HuH-7.5 (cell line): ENCODE results near the gene TTC34.
"Not testable (repeated sequence)": the region's sequence is repeated elsewhere in the genome, so short reads cannot be mapped to it uniquely, and the experiment has no call there.

Experiments
- DNase-seq: peaks from one replicate; pipeline ENCODE4 v3.0.0; 2011; ENCODE audit warnings: low spot score

TTC34 gene

DNA sequence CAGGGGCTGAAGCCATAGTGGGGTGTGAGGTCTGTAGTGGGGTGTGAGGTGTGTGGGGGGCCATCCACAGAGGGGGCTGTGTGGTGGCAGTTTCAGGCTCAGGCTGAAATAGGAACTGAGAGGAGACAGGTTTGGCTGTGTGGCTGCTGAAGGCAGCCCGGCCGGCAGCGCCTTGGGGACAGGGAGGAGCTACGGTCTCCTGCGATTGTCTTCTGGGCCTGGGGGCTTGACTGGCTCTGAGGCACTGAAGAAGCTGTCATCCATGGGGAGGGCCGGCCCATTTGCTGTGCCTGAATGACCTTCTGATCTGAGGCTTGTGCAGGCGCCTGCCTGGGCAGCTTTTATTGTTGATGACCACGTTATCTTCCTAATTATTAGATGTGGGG lies 10.0 kb upstream of the TTC34 start:
- no peak for DNase-seq

DNA sequence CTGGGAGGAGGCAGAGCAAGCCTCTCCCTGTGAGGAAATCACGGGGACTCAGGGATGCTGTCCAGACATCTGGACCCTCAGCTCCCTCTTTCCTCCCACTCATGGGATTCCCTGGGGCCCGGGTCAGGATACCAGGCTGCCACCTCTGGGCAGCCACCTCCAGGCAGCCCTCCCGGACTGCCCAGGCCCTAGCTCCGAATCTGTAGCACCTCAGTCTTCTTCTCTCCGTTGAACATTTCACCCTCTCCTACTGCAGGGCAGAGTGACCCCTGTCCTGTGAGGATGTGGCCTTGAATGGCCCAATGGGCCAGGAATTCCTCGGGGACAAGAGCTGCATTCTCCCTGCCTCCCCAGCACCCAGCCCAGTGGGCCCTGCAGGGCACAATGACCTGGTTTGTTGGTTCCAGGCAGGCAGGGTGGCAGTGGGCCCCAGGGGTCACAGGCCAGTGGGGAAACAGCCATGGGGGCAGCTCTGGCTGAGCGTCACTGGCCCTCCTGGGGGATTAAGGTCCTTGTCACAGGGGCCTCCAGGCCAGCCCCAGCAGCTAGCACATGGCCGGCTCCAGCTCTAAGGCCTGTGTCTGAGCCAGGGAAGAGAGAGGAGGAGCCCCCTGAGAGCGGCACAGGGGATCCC lies 9.5 kb upstream of the TTC34 start:
- DNase-seq = no peak

DNA sequence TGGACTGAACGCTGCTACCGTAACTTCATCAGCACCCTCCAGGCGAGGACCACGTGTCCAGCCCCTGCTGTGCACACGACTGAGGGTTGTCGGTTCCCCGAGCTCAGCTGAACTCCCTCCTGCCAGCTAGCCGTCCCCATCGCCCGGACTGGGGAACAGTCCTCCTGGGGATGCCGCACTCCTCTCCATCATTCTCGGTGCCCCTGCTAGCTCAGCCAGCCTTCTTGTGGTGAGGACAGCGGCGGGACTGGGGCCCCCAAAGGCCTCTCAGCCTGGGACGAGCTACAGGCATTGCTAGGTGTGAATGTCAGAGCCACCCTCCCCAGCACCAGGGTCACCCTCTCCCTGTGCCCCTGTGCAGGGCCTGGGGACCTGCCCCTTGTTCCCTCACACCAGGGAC lies 8.8 kb upstream of the TTC34 start:
- no peak for DNase-seq

DNA sequence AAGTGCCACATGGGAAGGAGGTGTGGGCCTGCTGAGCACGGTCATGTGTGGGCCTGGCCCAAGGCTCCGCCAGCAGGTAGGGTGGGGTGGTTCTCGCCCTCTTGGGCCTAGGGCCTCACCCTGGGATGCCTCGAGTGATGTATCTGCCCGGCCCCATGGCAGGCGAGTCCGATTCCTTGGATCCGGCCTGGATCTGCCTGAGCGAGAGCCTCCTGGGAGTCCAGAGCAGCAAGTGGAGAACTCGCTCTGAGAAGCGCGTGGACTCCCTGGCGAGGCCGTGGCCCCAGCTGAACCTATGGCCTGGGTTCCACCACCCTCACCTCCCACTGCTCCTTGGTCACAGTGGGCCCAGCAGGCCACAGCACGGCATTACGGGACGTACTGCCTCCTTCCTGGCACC lies 8.2 kb upstream of the TTC34 start:
- no peak for DNase-seq

DNA sequence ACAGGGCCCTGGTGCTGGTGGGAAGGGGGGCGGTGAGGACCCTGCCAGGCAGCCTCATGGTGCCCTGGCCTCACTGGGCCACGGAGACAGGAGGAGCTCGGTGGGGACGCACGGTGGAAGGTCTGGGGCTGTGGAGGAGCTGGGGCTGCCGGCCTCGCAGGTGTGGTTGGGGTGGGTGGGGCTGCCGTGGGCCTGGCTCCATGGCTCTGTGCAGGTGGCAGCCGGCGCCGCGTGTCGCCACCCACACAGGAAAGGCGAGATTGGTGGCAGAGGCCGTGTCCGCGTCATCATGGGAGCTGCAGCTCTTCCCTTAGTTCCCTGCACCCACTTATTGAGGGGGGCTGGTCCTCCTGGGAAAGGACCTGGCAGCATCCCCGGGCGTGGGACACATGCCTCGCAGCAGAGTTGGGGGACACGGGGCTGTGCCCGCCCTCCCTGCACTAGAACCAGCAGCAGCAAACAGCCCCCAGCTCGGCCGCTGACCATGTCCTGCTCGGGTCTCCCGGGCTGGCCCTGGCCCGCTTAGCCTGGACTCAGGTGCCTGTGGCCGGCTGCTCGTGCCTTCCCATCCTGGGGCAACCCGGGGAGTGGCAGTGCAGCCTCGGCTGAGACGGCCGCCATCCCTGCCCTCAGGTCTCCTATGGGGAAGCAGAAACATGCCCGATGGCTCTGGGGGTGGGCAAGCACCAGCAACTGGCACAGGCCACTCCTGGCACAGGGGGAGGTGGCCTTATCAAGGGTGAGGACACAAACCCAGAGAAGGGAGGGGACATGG lies 7.5 kb upstream of the TTC34 start:
- DNase-seq = no peak

DNA sequence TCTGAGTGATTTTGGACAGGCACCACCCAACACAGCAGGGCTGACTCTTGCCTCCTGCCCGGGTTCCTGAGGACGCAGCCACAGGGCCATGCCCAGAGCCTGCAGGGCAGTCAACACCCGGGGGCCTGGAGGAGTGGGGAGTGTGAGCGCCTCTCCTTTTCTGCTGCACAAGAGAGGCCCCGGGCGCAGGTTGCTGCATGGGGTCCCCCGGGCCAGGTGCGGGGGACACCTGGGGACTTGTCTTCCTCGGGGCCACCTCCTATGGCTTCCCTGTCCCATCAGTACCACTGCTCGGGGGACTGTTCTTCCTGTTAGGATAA lies 6.9 kb upstream of the TTC34 start:
- no peak for DNase-seq

DNA sequence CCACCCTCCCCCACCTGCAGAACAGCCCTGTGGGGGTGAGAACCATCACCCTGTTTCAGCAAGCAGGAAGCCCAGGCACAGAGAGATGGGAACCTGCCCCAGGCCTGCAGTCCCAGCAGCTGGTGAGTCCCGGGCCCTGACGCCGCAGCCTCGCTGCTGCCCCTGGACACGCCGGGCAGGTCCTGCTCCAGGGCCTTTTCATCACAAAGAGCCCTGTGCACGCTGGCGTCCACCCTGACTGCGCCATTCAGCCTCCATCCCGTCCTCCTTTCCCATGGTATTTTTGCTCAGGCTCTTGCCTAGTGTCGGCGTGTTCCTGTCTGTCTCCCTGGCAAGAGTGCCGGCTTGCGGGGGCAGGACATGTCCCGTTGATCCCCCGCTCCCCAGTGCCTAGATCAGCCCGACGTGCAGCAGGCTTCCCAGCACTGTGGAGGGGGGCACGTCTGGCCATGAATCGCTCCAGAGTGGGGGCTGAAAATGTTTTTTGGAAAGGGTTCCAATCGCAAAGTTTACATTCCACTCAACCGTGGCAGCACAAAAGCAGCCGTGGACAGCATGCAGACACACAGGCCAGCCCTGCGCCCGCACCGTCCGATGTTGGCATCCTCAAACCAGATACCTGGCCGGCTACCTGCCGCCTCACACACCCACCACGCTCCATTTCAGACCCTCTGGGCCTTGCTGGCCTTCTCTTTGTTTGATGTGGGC lies 6.3 kb upstream of the TTC34 start:
- no peak for DNase-seq

DNA sequence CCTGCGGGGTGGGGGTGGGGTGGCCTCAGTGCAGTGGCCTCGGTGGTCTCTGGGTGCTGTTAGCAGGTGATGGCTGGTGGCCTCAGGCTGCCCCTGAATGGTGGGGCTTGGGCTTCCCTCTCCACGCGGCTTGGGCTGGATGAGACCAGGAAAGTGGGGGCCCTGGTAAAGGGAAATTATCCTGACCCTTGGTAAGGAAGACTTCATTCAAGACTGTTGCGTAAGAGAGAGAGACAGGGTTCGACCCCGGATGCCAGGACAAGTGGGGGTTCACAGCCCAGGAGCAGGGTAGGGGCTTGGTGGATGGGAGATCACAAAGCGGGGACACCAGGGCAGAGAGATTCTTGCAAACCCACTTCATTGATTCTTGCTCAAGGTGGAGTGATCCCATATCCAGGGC lies 5.5 kb upstream of the TTC34 start:
- no peak for DNase-seq

DNA sequence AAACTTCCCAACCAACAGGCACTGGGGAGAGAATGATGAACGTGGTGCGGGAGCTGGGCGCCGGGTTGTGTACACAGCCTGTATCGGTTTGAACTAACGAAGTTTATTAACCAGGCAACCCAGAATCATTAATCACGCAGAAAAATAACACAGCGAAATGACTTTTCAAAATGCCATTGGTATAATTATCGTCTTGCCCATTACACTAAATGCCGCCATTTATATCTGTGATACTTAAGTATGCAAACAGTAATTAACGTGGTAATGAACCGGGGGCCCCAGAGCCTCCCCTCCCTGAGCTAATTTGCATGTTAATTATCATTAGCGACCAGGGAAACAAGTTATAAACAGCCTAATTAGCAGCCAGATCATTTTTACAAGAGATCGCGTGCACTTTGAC lies 5.1 kb upstream of the TTC34 start:
- no peak for DNase-seq

DNA sequence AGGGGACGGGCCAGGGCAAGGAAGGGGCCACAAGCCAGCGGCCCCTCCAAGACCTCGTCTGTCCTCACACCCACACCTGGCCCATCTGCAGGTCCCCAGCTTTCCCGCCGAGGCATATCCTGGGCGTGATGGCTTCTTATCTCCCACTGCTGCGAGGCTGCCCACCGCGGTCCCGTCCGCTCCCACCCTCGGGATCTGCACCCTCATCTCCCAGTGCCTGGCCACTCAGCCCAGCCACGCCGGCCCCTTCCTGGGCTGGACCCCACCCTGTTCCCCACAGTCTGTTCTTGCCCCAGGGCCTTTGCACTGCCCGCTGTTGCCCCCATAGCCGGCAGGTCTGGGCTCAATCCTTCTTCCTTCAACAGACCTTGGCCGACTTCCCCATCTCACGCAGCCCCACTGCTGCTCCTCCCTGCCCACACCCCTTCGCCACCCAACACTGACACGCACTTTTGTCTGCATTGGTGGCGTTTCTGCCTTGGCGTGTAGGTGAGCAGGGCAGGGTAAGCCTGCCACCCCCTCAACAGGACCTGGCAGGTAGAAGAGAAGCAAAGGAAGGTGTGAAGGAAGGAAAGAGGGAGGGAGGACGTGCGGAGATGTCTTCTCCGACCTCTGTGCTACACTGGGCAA lies 4.4 kb upstream of the TTC34 start:
- no peak for DNase-seq

DNA sequence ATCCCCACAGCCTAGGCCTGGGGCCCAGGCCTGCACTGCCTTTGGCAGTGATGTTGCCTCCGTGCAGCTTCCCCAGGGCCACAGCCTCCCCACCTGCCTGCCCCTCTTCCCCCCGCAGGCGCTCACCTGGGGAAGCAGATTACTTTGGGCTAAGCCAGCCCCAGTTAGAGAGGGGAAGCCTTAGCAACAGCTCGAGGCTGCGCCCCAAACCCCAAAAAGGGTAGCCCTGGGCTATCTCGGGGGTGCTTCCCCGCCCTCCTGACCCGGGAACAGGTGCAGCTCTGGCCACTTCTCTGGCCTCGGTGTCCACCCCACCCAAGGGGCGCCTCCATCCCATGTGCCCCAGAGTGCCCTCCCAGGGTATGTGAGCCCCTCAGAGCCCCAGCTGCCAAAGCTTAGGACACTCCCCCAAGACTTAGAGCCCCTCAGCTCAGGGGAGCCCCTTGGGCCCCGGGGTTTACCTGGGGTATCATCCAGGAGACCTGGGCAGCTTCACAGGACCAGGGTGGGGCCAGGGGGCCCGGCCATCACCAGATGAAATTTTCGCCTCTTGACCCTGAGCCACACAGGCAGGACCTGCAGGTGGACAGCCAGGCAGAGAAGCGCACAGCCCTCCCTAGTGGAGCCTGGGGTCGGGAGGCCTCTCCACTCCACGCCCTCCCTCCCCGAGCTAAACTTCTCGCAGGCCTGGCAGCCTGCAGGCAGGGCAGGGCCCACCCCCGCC lies 3.3 kb upstream of the TTC34 start:
- DNase-seq = no peak

DNA sequence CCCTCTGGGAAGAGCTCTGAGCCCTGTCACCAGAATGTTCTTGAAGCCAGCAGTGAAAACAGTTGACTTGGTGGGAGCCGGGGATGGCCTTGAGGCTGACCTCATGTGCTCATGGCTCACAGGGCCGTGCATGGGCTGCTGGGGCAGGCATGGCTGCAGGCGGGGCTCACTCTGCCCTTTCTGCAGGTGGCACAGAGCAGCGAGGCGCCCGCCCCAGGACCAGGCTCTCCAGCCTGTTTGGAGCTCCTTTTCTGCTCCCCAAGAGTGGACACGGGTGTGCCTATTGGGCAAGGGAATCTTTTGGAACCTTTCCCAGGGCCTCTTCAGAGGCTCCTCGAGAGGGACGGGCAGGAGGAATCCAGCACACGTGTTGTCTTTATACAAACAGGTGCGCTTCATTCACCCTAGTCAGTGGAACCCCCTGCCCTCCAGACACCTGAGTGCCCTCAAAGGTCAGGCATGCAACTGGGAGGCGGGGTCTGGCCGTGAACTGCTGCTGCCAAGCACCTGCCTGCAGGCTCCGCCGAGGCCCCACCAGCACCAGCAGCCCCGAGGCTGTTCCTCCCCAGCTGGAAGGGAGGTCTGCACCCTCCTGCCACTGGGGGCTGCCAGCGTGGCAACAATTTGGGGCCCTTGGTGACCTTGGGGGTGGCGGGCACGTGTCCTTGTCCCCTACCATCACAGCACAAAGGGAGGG lies 2.6 kb upstream of the TTC34 start:
- no peak for DNase-seq

DNA sequence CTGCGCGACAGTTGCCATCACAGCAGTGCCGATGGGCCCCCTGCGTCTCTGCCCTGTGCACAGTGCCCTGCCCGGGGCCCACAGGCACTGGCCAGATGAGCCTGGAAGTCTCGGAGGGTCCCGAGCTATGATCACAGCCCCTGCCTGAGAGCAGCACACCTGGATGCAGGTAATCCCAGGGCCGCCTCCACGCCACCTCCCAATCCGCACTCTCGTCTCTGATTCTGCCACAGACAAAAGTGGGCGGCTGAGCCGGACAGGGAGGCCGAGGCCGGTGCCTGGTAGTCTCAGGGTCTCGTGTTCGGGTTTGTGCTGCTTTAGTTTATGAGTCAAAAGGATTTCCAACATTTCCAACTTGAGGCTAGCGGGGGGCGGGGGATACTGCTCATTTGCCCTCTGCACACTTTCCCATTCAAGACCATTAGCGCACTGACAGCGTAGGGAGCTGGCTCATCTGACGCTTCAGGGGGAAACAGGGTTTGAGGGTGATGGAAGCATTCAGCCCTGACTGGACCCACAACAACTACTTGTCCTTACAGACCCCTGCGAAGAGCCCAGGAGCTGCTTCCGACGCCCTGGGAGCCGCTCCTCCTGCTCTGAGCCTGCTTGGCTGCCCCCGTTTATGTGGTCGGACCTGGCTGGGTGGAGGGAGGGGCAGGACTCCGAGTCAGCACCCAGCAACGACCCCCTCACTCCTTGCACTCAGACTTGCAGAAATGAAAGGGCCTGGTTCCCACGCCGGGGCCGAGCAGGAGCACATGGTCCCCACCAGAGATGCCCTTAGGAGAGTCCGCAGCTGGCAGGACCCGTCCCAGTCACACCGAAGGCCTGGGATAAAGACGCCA lies 1.8 kb upstream of the TTC34 start:
- no peak for DNase-seq

DNA sequence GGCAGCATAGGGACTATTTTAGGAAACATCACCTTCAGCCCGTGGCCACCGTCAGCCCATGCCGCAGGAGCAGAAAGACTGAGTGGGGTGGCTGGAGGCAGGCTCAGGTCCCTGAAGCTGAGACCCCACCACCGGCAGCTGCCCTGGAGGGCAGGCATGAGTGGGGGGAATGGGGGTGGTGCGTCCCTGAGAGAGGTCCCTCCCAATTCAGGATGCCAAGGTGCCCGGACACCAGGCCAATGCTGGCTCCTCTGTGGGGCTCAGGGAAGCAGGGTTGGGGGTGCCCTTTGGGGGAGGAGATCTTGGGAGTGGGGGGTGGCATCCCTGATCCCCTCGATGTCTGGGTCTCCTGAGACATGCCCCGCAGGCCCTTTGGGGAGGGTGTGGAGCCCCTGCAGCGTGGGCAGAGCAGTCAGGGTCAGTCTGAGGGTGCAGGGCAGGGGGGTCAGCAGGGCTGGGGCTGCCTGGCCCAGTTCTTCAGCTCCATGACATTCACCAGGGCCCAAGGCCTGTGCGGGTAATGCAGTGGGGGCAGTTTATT lies 998 bp upstream of the TTC34 start:
- DNase-seq = no peak

DNA sequence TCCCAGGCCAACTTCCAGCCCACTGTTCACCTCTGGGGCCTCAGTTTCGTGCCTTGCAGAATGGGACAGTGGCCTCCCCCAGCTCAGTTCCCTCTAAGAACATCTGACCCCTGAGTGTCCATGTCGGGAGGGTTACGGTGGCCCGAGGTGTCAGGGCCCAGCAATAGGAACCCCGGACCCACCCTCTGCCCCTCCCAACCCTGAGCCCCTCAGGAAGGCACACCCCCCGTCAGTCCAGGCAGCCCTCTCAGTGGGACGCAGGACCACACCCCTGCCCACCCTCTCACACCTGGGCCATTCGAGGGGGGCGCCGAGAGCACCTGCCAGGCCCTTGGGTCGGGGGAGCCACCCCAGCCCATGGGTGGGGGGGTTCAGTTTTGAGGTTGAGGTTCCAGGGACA lies 447 bp downstream of the TTC34 start:
- no peak for DNase-seq

DNA sequence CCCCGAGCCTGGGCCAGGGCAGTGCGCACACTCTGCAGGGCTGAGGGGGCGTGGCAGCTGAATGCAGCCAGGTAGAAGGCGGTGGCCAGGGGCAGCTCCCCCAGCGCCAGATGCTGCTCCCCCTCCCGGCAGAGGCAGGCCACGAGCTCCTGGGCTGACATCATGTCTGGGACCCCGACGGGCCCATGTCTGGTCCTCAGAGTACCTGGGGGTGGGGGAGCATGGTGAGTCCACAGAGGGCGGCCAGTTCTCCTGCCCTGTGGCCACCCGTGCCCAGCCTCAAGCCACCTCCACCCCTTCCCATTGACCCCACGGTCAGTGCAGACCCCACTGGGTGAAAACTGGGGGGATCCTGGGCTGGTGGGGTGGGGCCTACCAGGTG lies 838 bp downstream of the TTC34 start:
- no peak for DNase-seq

DNA sequence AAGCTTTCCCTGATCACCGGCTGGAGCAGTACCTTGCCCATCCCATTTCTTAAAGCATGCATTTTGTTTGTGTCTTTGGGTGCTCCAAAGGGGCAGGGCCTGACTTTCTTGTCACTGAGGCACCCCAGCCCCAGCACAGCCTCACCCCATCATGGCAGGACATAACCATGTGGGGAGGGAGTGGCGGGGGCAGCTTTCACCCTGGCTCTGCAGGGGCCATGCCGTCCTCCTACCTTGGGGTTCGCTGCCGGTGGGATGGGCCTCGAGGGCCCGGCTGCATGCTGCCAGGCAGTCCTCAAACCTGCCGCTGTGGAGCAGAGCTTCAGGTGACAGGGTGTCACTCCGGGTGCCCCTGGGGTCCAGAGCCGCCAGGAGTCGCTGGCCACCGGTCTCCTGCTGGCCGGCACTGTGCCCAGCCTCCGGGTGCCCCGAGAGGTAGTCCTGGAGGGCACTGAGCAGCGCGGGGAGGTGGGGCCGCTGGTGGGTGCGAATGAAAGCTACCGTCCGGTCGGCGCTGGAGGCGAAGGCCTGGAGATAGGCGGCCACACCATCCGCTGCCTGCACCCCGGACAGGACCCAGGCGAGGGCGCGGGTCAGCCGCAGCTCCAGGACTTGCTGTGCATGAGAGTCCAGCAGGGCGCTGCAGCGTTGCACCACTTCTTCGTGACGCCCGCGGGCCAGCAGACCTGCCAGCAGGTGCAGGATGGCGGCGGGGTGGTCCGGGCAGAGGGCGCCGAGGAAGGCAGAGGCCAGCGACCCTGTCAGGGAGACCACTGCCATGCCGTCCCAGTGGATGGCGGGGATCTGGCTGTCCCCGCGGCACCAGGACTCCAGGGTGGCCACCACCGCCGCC lies 1.5 kb downstream of the TTC34 start:
- DNase-seq = no peak

DNA sequence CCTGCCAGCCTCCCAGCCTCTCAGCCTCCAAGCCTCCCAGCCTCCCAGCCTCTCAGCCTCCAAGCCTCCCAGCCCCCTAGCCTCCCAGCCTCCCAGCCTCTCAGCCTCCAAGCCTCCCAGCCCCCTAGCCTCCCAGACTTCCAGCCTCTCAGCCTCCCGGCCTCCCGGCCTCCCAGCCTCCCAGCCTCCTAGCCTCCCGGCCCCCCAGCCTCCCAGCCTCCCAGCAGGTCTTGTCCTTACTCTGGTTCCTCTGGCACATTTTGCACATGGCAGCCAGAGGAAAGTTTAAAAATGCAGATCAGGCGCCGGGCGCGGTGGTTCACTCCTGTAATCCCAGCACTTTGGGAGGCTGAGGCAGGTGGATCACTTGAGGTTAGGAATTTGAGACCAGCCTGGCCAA lies 2.5 kb downstream of the TTC34 start:
- DNase-seq = not testable (repeated sequence)

DNA sequence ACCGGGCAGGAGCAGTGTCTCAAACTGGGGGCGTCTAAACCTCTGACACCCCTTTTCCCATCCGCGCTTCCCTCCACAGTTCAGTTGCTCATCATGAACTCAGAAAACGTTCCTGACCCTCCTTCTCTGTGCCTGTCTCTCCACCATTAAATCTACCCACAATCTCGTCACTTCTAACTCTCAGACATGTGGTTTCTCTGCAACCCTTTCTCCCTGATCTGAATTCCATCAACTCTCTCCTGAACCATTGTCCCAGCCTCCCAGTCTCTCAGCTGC lies 3.8 kb downstream of the TTC34 start:
- no peak for DNase-seq
